ENCODE data around the gene NKD1.

GRCh38 chr16:50558913-50559312, 10.7 kb downstream of the NKD1 start:
- TF ChIP-seq CTCF (IDR thresholded peaks at IDR 0.05), result no peak
- TF ChIP-seq POLR2AphosphoS5 (IDR thresholded peaks at IDR 0.05), result no peak
